RKO (cell line): ENCODE measurements around the gene OSGIN1.

ENCODE experiments used
- DNase-seq: peaks from one replicate; pipeline ENCODE4 v3.0.0-alpha.2; 2016; ENCODE audit warnings: low spot score

The OSGIN1 gene

GRCh38 chr16:83957296-83957855, 4.3 kb downstream of the OSGIN1 start:
- DNase-seq: no peak

GRCh38 chr16:83958137-83958845, 5.3 kb downstream of the OSGIN1 start:
- DNase-seq: no peak

- no peak for DNase-seq
Observed at GRCh38 chr16:83958846-83959565, 6.0 kb downstream of the OSGIN1 start.

- no peak for DNase-seq
Observed at GRCh38 chr16:83959656-83960434, 6.8 kb downstream of the OSGIN1 start.

GRCh38 chr16:83960521-83961249, 7.6 kb downstream of the OSGIN1 start:
- no peak for DNase-seq

- DNase-seq: no peak
Observed at GRCh38 chr16:83961591-83961990, 8.6 kb downstream of the OSGIN1 start.

GRCh38 chr16:83963277-83964119, 10.5 kb downstream of the OSGIN1 start:
- no peak for DNase-seq

GRCh38 chr16:83964684-83965443, 11.8 kb downstream of the OSGIN1 start:
- DNase-seq: no peak

- no peak for DNase-seq
Observed at GRCh38 chr16:83965444-83966152, 12.6 kb downstream of the OSGIN1 start.

- DNase-seq: no peak
Observed at GRCh38 chr16:83966153-83966696, 13.2 kb downstream of the OSGIN1 start.

GRCh38 chr16:83967091-83967490, 14.1 kb downstream of the OSGIN1 start:
- DNase-seq: no peak

GRCh38 chr16:83967838-83968305, 14.8 kb downstream of the OSGIN1 start, which contains the start of gene NECAB2:
Gene NECAB2 (plus strand): TSS chr16:83968244. CDS start chr16:83968649, 405 bp downstream.
- DNase-seq: no peak

- DNase-seq: no peak
Observed at GRCh38 chr16:83968306-83968851, 15.3 kb downstream of the OSGIN1 start.

GRCh38 chr16:83968891-83969649, 16.0 kb downstream of the OSGIN1 start:
- DNase-seq: no peak

GRCh38 chr16:83969771-83970429, 16.9 kb downstream of the OSGIN1 start:
- DNase-seq: no peak

- no peak for DNase-seq
Observed at GRCh38 chr16:83970430-83970815, 17.4 kb downstream of the OSGIN1 start.
